RWPE2 (cell line): ENCODE results near the gene PSME3IP1.

Experiments used
- ATAC-seq: fragments of 200-7000 bp; cut with Tn5 transposase; 3 replicates; pipeline ENCODE4 v1.9.1; 2021; ENCODE audit warnings: low read depth
- DNase-seq: peaks from one replicate; pipeline ENCODE4 v3.0.0-alpha.2; 2020; ENCODE audit warnings: low spot score
- H3K27ac ChIP-seq: fragments of 450-650 bp; 2 replicates; pipeline ENCODE4 v1.5.1; 2017; ENCODE audit warnings: mild to moderate bottlenecking; ENCODE audit not compliant: poor library complexity, severe bottlenecking
- H3K27me3 ChIP-seq: fragments of 250-450 bp; sonication (Bioruptor Pico); 2 replicates; pipeline ENCODE4 v1.5.1; 2021; ENCODE audit warnings: mild to moderate bottlenecking, moderate library complexity; ENCODE audit not compliant: insufficient read depth, poor library complexity, severe bottlenecking
- H3K36me3 ChIP-seq: fragments of 250-450 bp; sonication (Bioruptor Pico); 2 replicates; pipeline ENCODE4 v1.5.1; 2020; ENCODE audit warnings: low read depth, mild to moderate bottlenecking, moderate library complexity
- H3K4me1 ChIP-seq: fragments of 250-450 bp; sonication (Bioruptor Pico); 2 replicates; pipeline ENCODE4 v1.5.1; 2021; ENCODE audit warnings: mild to moderate bottlenecking, moderate library complexity; ENCODE audit not compliant: insufficient read depth, poor library complexity, severe bottlenecking
- H3K4me3 ChIP-seq: fragments of 250-450 bp; sonication (Bioruptor Pico); 2 replicates; pipeline ENCODE4 v1.5.1; 2021; ENCODE audit warnings: mild to moderate bottlenecking, moderate library complexity; ENCODE audit not compliant: severe bottlenecking
- H3K9me3 ChIP-seq: fragments of 250-450 bp; sonication (Bioruptor Pico); 2 replicates; pipeline ENCODE4 v1.5.1; 2021; ENCODE audit warnings: mild to moderate bottlenecking, moderate library complexity; ENCODE audit not compliant: severe bottlenecking
- CTCF ChIP-seq: fragments of 450-650 bp; IDR thresholded peaks from one replicate; pipeline ENCODE4 v1.5.1; 2017; ENCODE audit warnings: mild to moderate bottlenecking, moderate library complexity; ENCODE audit not compliant: poor library complexity, severe bottlenecking

PSME3IP1 gene

GRCh38 chr16:57165938-57166337 is 19.9 kb downstream of the PSME3IP1 start:
- no peak overlapping the region for H3K4me3 ChIP-seq
- no peaks in the 10 kb centered on the region for H3K27me3 ChIP-seq
- DNase-seq = no peak
- H3K36me3 ChIP-seq = peaks cover 95% of the 10 kb centered on the region
- H3K27ac ChIP-seq = no peak overlapping the region
- ATAC-seq = no peak
- no peaks in the 10 kb centered on the region for H3K4me1 ChIP-seq
- H3K9me3 ChIP-seq = no peaks in the 10 kb centered on the region
- TF ChIP-seq CTCF = no peak

GRCh38 chr16:57165483-57165882 is 20.4 kb downstream of the PSME3IP1 start:
- DNase-seq = no peak
- H3K9me3 ChIP-seq = no peaks in the 10 kb centered on the region
- no peaks in the 10 kb centered on the region for H3K27me3 ChIP-seq
- H3K4me3 ChIP-seq = no peak overlapping the region
- TF ChIP-seq CTCF = no peak
- ATAC-seq = no peak
- peaks cover 95% of the 10 kb centered on the region for H3K36me3 ChIP-seq
- H3K27ac ChIP-seq = no peak overlapping the region
- no peaks in the 10 kb centered on the region for H3K4me1 ChIP-seq

GRCh38 chr16:57163842-57164241 is 22.0 kb downstream of the PSME3IP1 start:
- no peak for DNase-seq
- no peaks in the 10 kb centered on the region for H3K4me1 ChIP-seq
- H3K9me3 ChIP-seq = no peaks in the 10 kb centered on the region
- peaks cover 96% of the 10 kb centered on the region for H3K36me3 ChIP-seq
- TF ChIP-seq CTCF = no peak
- no peak overlapping the region for H3K27ac ChIP-seq
- ATAC-seq = no peak
- no peaks in the 10 kb centered on the region for H3K27me3 ChIP-seq
- H3K4me3 ChIP-seq = no peak overlapping the region

GRCh38 chr16:57159447-57159846 is 26.4 kb downstream of the PSME3IP1 start:
- ATAC-seq (no peak), DNase-seq (no peak)
- no peaks in the 10 kb centered on the region for H3K27me3 ChIP-seq
- H3K4me1 ChIP-seq = no peaks in the 10 kb centered on the region
- TF ChIP-seq CTCF = no peak
- H3K36me3 ChIP-seq = peaks cover 100% of the 10 kb centered on the region
- no peaks in the 10 kb centered on the region for H3K9me3 ChIP-seq
- no peak overlapping the region for H3K27ac ChIP-seq
- no peak overlapping the region for H3K4me3 ChIP-seq

GRCh38 chr16:57157533-57157932 is 28.3 kb downstream of the PSME3IP1 start:
- Histone ChIP-seq H3K9me3 (no peaks in the 10 kb centered on the region), H3K36me3 (peaks cover 96% of the 10 kb centered on the region), H3K27ac (no peak overlapping the region), H3K4me3 (no peak overlapping the region), H3K4me1 (no peaks in the 10 kb centered on the region), H3K27me3 (no peaks in the 10 kb centered on the region)
- no peak for ATAC-seq
- TF ChIP-seq CTCF = no peak
- DNase-seq = no peak
